Astrocyte of the spinal cord (primary cell): ENCODE results near the gene PLXNA2.

Experiments used
- DNase-seq: peaks from one replicate; pipeline ENCODE4 v3.0.0; 2011; ENCODE audit warnings: low read depth, low spot score
- H3K4me3 ChIP-seq: 2 replicates; pipeline ENCODE4 v1.5.1; 2011; ENCODE audit warnings: low read depth, mild to moderate bottlenecking, low read length, moderate library complexity
- CTCF ChIP-seq: IDR thresholded peaks from 2 replicates; pipeline ENCODE4 v1.5.1; 2012; ENCODE audit warnings: low read depth, mild to moderate bottlenecking, low read length, inconsistent platforms
- in situ Hi-C: cut with HindIII; loops from 2 replicates; pipeline ENCODE4 v1.10.0; 2017; ENCODE audit warnings: low sequenced_read_pairs

Gene PLXNA2

DNA sequence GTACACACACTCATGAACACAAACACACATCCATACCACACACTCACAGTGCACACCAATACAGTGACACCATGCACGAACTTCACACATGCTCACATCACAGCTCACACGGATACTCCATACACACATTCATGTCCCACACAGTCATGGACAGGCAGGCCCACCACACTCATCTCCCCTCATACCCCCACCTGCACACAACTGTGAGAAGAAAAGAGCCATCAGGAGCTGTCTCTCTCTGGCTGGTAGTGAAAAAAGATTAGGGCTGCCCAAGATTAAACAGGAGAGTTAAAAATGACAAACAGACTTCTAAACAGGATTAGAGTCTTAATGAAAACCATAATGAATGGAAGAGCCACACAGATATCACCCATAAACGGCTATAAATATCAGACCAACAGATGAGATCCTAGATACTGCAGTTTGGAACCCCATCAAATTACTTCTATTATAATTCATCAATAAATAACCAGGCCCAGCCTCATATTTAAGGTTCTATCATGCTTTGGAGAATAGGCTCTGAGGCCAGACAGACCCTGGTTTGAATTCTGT, 122.3 kb downstream of the PLXNA2 start:
- no peak for TF ChIP-seq CTCF
- no peak overlapping the region for H3K4me3 ChIP-seq
- no peak for DNase-seq
- in situ Hi-C loops, result no loop called here

DNA sequence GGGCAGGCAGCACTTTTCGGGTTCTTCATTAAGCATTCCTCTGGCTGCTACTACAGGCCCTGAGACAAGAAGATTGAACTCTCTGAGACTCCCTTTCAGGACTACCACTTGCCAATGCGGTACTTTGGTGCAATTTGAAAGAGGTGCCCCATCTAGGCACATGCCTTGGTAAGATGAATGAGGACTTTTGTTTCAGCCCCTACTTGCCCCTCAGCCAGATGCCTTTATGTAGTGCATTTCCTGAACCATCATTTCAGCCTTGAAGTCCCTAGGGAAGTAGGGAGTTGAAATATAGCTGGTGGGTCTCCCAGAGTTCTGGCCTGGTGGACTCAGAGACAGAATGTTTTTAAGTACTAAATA, 123.8 kb downstream of the PLXNA2 start:
- H3K4me3 ChIP-seq, result no peak overlapping the region
- in situ Hi-C loops, result no loop called here
- no peak for DNase-seq
- no peak for TF ChIP-seq CTCF

GRCh38 chr1:208118841-208119606, 125.2 kb downstream of the PLXNA2 start:
- in situ Hi-C loops, result no loop called here
- no peak overlapping the region for H3K4me3 ChIP-seq
- DNase-seq, result no peak
- TF ChIP-seq CTCF, result no peak

DNA sequence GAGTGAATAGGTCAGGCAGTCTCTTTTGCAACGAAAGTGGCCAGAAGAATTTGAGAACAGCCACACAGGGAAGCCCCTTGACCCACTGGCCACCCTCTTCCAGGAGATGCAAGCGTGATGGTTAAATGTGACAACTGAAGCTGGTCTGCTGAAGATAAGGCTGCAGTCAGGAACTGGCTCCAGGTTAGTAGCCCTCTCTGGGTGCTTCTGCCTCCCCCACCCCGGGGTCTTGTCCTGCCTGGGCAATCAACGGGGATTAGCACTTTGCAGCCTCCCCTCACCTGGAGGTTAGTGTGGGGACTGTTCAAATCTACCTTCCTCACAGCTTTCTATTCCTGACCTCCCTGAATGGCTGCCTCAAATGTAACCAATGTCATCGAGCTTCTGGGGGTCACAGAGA, 125.9 kb downstream of the PLXNA2 start:
- DNase-seq, result no peak
- TF ChIP-seq CTCF, result no peak
- H3K4me3 ChIP-seq, result no peak overlapping the region
- in situ Hi-C loops, result no loop called here

DNA sequence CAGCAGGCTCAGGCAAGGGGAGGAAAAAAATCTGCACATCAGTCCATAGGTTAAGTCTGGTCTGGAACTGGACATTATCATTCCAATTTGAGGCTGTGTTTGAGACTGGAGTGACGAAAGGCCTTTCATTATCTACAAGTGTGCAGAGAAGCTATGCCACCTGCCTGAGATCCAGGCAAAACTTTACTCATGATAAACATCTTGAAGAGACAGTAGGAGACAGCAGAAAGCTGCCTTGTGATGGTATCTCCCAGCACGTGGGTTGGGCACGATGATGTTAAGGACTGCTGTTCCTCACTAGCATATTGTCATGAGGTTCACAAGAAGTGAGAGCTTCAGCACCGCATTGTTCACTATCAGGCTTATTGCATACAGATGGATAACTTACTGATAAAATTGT, 126.4 kb downstream of the PLXNA2 start:
- no peak for DNase-seq
- no peak overlapping the region for H3K4me3 ChIP-seq
- TF ChIP-seq CTCF, result no peak
- in situ Hi-C loops, result no loop called here

GRCh38 chr1:208117409-208117808, 126.8 kb downstream of the PLXNA2 start:
- in situ Hi-C loops, result no loop called here
- H3K4me3 ChIP-seq, result no peak overlapping the region
- TF ChIP-seq CTCF, result no peak
- no peak for DNase-seq
